Neural cell (in vitro differentiated cells): Measurements from ENCODE around the gene GFOD2.

ENCODE experiments used
- CTCF ChIP-seq: fragments of 450-650 bp; IDR thresholded peaks from 2 replicates; pipeline ENCODE4 v1.5.1; 2014; ENCODE audit warnings: antibody characterized with exemption, mild to moderate bottlenecking, moderate library complexity; ENCODE audit not compliant: poor library complexity, severe bottlenecking
- EP300 ChIP-seq: fragments of 450-650 bp; conservative IDR thresholded peaks from 2 replicates; pipeline ENCODE4 v1.6.1; 2014; ENCODE audit warnings: antibody characterized with exemption, mild to moderate bottlenecking, moderate library complexity; ENCODE audit not compliant: poor library complexity, severe bottlenecking
- EZH2 ChIP-seq: fragments of 200-600, 300-800 bp; shearing (Covaris generic), sonication (generic); IDR thresholded peaks from 2 replicates; pipeline ENCODE4 v1.6.1; 2014; ENCODE audit warnings: antibody characterized with exemption, low read length, borderline replicate concordance, mild to moderate bottlenecking; ENCODE audit not compliant: insufficient read depth, poor library complexity, severe bottlenecking
- MXI1 ChIP-seq: fragments of 450-650 bp; conservative IDR thresholded peaks from 2 replicates; pipeline ENCODE4 v1.6.1; 2014; ENCODE audit warnings: antibody characterized with exemption, mild to moderate bottlenecking; ENCODE audit not compliant: poor library complexity, severe bottlenecking
- POLR2AphosphoS5 ChIP-seq: IDR thresholded peaks from 2 replicates; pipeline ENCODE4 v1.6.1; 2012
- RAD21 ChIP-seq: fragments of 450-650 bp; conservative IDR thresholded peaks from 2 replicates; pipeline ENCODE4 v1.6.1; 2014; ENCODE audit warnings: antibody characterized with exemption, mild to moderate bottlenecking, moderate library complexity
- REST ChIP-seq: IDR thresholded peaks from 2 replicates; pipeline ENCODE4 v1.6.1; 2012; ENCODE audit warnings: borderline replicate concordance
- SMC3 ChIP-seq: fragments of 450-650 bp; conservative IDR thresholded peaks from 2 replicates; pipeline ENCODE4 v1.6.1; 2014; ENCODE audit warnings: antibody characterized with exemption, mild to moderate bottlenecking, moderate library complexity; ENCODE audit not compliant: poor library complexity
- TAF1 ChIP-seq: IDR thresholded peaks from 2 replicates; pipeline ENCODE4 v1.6.1; 2012; ENCODE audit warnings: low read depth

GRCh38 chr16:67644038-67644437 is 75.1 kb downstream of the GFOD2 start:
- TF ChIP-seq EP300 (no peak), EZH2 (no peak), TAF1 (no peak), CTCF (no peak), POLR2AphosphoS5 (no peak), REST (no peak), RAD21 (no peak), MXI1 (no peak), SMC3 (no peak)
